Measurements from ENCODE around the gene PCYT2.

Gene PCYT2

GRCh38 chr17:81851423-81851822 is 59.8 kb downstream of the PCYT2 start:
- no peak for DNase-seq (ENCODE audit: low read depth)

All from activated T-cell treated with anti-CD3 and anti-CD28 coated beads for 1 hour (primary cell).